HepG2 (cell line): Measurements from ENCODE around the gene SPAG9. TPM values are rescaled to one million over a fixed set of nuclear protein-coding genes. Genes with fewer than 3 reads are reported as not detected.
A peak's percentile ranks its signal among the peaks of the same experiment; 100 is the strongest.

Experiments used
- HOXA7 ChIP-seq: sonication (generic); formaldehyde crosslinking; IDR thresholded peaks from 2 replicates; pipeline ENCODE4 v1.8.1; 2022; ENCODE audit warnings: mild to moderate bottlenecking, missing genetic modification reagents, moderate library complexity
- NCOA2 ChIP-seq: sonication (generic); formaldehyde crosslinking; IDR thresholded peaks from 2 replicates; pipeline ENCODE4 v1.8.0; 2022; ENCODE audit warnings: inconsistent platforms
- PLRG1 ChIP-seq: fragments of 450-650 bp; conservative IDR thresholded peaks from 2 replicates; pipeline ENCODE4 v1.6.1; 2016
- TEAD3 ChIP-seq: optimal IDR thresholded peaks from 2 replicates; pipeline ENCODE3; 2016; ENCODE audit warnings: borderline replicate concordance
- YEATS4 ChIP-seq: sonication (generic); formaldehyde crosslinking; IDR thresholded peaks from 2 replicates; pipeline ENCODE4 v1.4.0; 2020; ENCODE audit warnings: missing genetic modification reagents, borderline replicate concordance
- ZFP36 ChIP-seq: fragments of 150-350 bp; IDR thresholded peaks from 2 replicates; pipeline ENCODE4 v1.6.1; 2018; ENCODE audit warnings: borderline replicate concordance, low read length, low read depth; ENCODE audit not compliant: partially characterized antibody
- ZSCAN20 ChIP-seq: sonication (generic); formaldehyde crosslinking; IDR thresholded peaks from 2 replicates; pipeline ENCODE4 v1.4.0; 2020; ENCODE audit warnings: missing genetic modification reagents, mild to moderate bottlenecking, borderline replicate concordance
- ZSCAN22 ChIP-seq: sonication (generic); formaldehyde crosslinking; IDR thresholded peaks from 2 replicates; pipeline ENCODE4 v1.4.0; 2020; ENCODE audit warnings: mild to moderate bottlenecking, missing genetic modification reagents
- polyA plus RNA-seq, 8 experiments: library from polyadenylated mRNA; depleted of rRNA in 3 of 8; stranded (reverse) in 7 of 8; unstranded in 1 of 8; fragments of >200 nt; fragmentation: Illumina TruSeq in 4 of 8; extraction: Trizol in 4 of 8; gene quantifications; 2 replicates each; pipeline versions ENCODE4 v1.2.1 to v1.2.3, GENCODE V29; 2011 to 2016; ENCODE audit warnings: low read depth in 4 of 8, missing spikeins in 1 of 8, mixed read lengths in 1 of 8; ENCODE audit not compliant: insufficient read depth in 1 of 8
- total RNA-seq, 5 experiments: library from RNA; depleted of rRNA; stranded (reverse); fragments of >200 nt; fragmentation: Illumina TruSeq; extraction: Trizol; gene quantifications; 2 replicates each; pipeline ENCODE4 v1.2.3, GENCODE V29; 2016; ENCODE audit warnings: low read depth in 1 of 5
- TF ChIP-seq, protein P1 (sequence below): sonication (generic); formaldehyde crosslinking; IDR thresholded peaks from 2 replicates; pipeline ENCODE4 v1.4.0; 2020; ENCODE audit warnings: missing genetic modification reagents, borderline replicate concordance
- TF ChIP-seq, protein P2 (sequence below): sonication (generic); formaldehyde crosslinking; IDR thresholded peaks from 2 replicates; pipeline ENCODE4 v1.8.0; 2022; ENCODE audit warnings: mild to moderate bottlenecking, missing genetic modification reagents, moderate library complexity
- TF ChIP-seq, protein P3 (sequence below): sonication (generic); formaldehyde crosslinking; IDR thresholded peaks from 2 replicates; pipeline ENCODE4 v1.4.0; 2020; ENCODE audit warnings: missing genetic modification reagents
- TF ChIP-seq, protein P4 (sequence below): sonication (generic); formaldehyde crosslinking; conservative IDR thresholded peaks from 2 replicates; pipeline ENCODE4 v1.4.0; 2020; ENCODE audit warnings: missing genetic modification reagents
- TF ChIP-seq, protein P5 (sequence below): sonication (generic); formaldehyde crosslinking; IDR thresholded peaks from 2 replicates; pipeline ENCODE4 v1.4.0; 2020; ENCODE audit warnings: missing genetic modification reagents

Gene SPAG9
- total and polyA plus RNA-seq, 2 of the 13 experiments (the other 11 are each of a cell fraction or from before 2014, with no cell fraction given): 43.2 to 78.6 TPM

DNA sequence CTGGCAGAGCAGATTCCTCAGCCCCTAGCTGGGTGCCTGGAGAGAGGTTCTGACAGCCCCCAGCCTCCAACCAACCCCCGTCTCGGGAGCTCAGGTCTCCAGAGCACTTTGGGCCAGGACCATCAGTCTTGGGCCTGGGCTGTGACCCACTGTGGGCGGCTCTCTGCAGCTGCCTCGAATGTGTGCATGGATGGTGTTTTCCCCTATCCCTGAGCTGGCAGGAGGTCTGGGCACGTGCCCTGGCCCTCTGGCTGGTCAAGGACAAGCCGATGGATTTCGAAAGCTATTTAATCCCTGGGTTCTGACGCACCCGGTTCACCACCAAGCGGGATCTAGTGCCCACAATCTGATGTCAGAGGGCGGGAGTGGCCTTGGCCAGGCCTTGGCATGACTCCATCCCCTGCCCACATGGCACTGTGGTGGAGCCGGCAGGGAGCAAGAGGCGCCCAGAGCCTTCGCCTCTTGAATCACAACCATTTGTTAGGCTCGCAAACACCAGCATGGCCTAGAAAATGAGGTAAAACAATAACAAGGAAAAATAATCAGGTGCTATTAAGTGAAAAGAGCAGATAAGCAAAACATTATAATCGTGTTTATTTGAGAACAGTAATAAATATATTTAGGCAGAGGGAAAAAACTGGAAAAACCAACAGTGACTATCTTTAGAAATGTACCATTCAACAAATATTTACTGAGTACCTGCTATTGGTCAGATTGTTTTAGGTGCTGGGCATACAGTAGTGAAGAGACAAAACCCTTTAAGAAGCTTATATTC is 185.3 kb downstream of the SPAG9 start (continued):
- TF ChIP-seq, protein P1, sequence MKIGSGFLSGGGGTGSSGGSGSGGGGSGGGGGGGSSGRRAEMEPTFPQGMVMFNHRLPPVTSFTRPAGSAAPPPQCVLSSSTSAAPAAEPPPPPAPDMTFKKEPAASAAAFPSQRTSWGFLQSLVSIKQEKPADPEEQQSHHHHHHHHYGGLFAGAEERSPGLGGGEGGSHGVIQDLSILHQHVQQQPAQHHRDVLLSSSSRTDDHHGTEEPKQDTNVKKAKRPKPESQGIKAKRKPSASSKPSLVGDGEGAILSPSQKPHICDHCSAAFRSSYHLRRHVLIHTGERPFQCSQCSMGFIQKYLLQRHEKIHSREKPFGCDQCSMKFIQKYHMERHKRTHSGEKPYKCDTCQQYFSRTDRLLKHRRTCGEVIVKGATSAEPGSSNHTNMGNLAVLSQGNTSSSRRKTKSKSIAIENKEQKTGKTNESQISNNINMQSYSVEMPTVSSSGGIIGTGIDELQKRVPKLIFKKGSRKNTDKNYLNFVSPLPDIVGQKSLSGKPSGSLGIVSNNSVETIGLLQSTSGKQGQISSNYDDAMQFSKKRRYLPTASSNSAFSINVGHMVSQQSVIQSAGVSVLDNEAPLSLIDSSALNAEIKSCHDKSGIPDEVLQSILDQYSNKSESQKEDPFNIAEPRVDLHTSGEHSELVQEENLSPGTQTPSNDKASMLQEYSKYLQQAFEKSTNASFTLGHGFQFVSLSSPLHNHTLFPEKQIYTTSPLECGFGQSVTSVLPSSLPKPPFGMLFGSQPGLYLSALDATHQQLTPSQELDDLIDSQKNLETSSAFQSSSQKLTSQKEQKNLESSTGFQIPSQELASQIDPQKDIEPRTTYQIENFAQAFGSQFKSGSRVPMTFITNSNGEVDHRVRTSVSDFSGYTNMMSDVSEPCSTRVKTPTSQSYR (CRISPR knock-in tag): 0 out of 2 replicates have a peak, but pooled peaks have one; percentile 22
- TF ChIP-seq, protein P2, sequence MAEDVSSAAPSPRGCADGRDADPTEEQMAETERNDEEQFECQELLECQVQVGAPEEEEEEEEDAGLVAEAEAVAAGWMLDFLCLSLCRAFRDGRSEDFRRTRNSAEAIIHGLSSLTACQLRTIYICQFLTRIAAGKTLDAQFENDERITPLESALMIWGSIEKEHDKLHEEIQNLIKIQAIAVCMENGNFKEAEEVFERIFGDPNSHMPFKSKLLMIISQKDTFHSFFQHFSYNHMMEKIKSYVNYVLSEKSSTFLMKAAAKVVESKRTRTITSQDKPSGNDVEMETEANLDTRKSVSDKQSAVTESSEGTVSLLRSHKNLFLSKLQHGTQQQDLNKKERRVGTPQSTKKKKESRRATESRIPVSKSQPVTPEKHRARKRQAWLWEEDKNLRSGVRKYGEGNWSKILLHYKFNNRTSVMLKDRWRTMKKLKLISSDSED (CRISPR knock-in tag): no peak
- TF ChIP-seq, protein P3, sequence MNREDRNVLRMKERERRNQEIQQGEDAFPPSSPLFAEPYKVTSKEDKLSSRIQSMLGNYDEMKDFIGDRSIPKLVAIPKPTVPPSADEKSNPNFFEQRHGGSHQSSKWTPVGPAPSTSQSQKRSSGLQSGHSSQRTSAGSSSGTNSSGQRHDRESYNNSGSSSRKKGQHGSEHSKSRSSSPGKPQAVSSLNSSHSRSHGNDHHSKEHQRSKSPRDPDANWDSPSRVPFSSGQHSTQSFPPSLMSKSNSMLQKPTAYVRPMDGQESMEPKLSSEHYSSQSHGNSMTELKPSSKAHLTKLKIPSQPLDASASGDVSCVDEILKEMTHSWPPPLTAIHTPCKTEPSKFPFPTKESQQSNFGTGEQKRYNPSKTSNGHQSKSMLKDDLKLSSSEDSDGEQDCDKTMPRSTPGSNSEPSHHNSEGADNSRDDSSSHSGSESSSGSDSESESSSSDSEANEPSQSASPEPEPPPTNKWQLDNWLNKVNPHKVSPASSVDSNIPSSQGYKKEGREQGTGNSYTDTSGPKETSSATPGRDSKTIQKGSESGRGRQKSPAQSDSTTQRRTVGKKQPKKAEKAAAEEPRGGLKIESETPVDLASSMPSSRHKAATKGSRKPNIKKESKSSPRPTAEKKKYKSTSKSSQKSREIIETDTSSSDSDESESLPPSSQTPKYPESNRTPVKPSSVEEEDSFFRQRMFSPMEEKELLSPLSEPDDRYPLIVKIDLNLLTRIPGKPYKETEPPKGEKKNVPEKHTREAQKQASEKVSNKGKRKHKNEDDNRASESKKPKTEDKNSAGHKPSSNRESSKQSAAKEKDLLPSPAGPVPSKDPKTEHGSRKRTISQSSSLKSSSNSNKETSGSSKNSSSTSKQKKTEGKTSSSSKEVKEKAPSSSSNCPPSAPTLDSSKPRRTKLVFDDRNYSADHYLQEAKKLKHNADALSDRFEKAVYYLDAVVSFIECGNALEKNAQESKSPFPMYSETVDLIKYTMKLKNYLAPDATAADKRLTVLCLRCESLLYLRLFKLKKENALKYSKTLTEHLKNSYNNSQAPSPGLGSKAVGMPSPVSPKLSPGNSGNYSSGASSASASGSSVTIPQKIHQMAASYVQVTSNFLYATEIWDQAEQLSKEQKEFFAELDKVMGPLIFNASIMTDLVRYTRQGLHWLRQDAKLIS (CRISPR knock-in tag): no peak
- TF ChIP-seq HOXA7 (CRISPR knock-in tag) (no peak), ZSCAN22 (CRISPR knock-in tag) (no peak), YEATS4 (CRISPR knock-in tag) (no peak), TEAD3 (no peak), NCOA2 (CRISPR knock-in tag) (peak; percentile 63; the same call in 1 of the 2 replicates), PLRG1 (no peak), ZSCAN20 (CRISPR knock-in tag) (no peak), ZFP36 (no peak)
- TF ChIP-seq, protein P4, sequence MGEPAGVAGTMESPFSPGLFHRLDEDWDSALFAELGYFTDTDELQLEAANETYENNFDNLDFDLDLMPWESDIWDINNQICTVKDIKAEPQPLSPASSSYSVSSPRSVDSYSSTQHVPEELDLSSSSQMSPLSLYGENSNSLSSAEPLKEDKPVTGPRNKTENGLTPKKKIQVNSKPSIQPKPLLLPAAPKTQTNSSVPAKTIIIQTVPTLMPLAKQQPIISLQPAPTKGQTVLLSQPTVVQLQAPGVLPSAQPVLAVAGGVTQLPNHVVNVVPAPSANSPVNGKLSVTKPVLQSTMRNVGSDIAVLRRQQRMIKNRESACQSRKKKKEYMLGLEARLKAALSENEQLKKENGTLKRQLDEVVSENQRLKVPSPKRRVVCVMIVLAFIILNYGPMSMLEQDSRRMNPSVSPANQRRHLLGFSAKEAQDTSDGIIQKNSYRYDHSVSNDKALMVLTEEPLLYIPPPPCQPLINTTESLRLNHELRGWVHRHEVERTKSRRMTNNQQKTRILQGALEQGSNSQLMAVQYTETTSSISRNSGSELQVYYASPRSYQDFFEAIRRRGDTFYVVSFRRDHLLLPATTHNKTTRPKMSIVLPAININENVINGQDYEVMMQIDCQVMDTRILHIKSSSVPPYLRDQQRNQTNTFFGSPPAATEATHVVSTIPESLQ (CRISPR knock-in tag): no peak
- TF ChIP-seq, protein P5, sequence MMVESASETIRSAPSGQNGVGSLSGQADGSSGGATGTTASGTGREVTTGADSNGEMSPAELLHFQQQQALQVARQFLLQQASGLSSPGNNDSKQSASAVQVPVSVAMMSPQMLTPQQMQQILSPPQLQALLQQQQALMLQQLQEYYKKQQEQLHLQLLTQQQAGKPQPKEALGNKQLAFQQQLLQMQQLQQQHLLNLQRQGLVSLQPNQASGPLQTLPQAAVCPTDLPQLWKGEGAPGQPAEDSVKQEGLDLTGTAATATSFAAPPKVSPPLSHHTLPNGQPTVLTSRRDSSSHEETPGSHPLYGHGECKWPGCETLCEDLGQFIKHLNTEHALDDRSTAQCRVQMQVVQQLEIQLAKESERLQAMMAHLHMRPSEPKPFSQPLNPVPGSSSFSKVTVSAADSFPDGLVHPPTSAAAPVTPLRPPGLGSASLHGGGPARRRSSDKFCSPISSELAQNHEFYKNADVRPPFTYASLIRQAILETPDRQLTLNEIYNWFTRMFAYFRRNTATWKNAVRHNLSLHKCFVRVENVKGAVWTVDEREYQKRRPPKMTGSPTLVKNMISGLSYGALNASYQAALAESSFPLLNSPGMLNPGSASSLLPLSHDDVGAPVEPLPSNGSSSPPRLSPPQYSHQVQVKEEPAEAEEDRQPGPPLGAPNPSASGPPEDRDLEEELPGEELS (CRISPR knock-in tag): peak; percentile 19; the same call in 1 of the 2 replicates
